K562 (cell line): ENCODE results near the gene SLC35E3. TPM values are rescaled to one million over a fixed set of nuclear protein-coding genes. Genes with fewer than 3 reads are reported as not detected.

ENCODE experiments used
- ATAC-seq: fragments of 200-7000 bp; cut with Tn5 transposase; 3 replicates; pipeline ENCODE4 v1.9.1; 2020; ENCODE audit warnings: moderate library complexity
- BruUV-seq: library from RNA; stranded (reverse); fragments of 400-500 nt; replicated peaks from 2 replicates; lab custom pipeline; 2021; lab: Mats Ljungman, UMichigan
- CTCF ChIA-PET: fragments of 300-600 bp; formaldehyde crosslinking; extraction: SDS; loops from one replicate; lab custom pipeline; 2021; ENCODE audit warnings: low intra/inter-chr PET ratio; lab: Yijun Ruan, JAX
- POLR2A ChIA-PET: fragments of 300-600, 350-650 bp; sonication (Branson Sonifier 250); formaldehyde crosslinking; extraction: SDS; loops from one replicate; lab custom pipeline; 2021; ENCODE audit warnings: antibody characterized with exemption, inconsistent platforms; lab: Yijun Ruan, JAX
- DNase-seq, 4 experiments: peaks; one replicate each; pipeline versions ENCODE4 v3.0.0 to v3.0.0-alpha.2; 2011 to 2018; ENCODE audit warnings: low spot score in 3 of 4, mixed read lengths in 3 of 4; ENCODE audit errors: extremely low read depth in 1 of 4
- FAIRE-seq: peaks from 2 replicates; lab custom pipeline; 2011; peaks lifted over from hg19 to GRCh38; lab: Jason Lieb, UNC
- H2AFZ ChIP-seq: 2 replicates; pipeline ENCODE4 v1.6.0; 2011; ENCODE audit warnings: low read depth, low read length, control low read depth, inconsistent platforms
- H3K27ac ChIP-seq: fragments of 200-600 bp; 3 replicates; pipeline ENCODE4 v1.8.0; 2011; ENCODE audit warnings: low read depth, mild to moderate bottlenecking, control low read depth, inconsistent platforms, low read length, moderate library complexity, mixed read lengths; ENCODE audit errors: extremely low read depth
- H3K27me3 ChIP-seq, 2 experiments: fragments of 300-600 bp in 1 of 2; 2 replicates in 1 of 2; 3 replicates in 1 of 2; pipeline versions ENCODE4 v1.6.0 to v1.8.0; 2011; ENCODE audit warnings: inconsistent platforms in 2 of 2, low read length in 2 of 2, mild to moderate bottlenecking in 1 of 2, mixed read lengths in 1 of 2, moderate library complexity in 1 of 2; ENCODE audit not compliant: control insufficient read depth in 2 of 2, insufficient read depth in 2 of 2
- H3K36me3 ChIP-seq: fragments of 300-600 bp; 3 replicates; pipeline ENCODE4 v1.8.0; 2011; ENCODE audit warnings: mild to moderate bottlenecking, low read length, inconsistent platforms; ENCODE audit not compliant: control insufficient read depth, insufficient read depth
- H3K4me1 ChIP-seq, 2 experiments: fragments of 200-600 bp in 1 of 2; replicated peaks in 1 of 2; 2 replicates in 1 of 2; 3 replicates in 1 of 2; pipeline versions ENCODE4 v1.5.1 to v1.8.0; 2011; ENCODE audit warnings: inconsistent platforms in 2 of 2, low read length in 2 of 2, mild to moderate bottlenecking in 1 of 2, mixed read lengths in 1 of 2, moderate library complexity in 1 of 2; ENCODE audit not compliant: control insufficient read depth in 2 of 2, insufficient read depth in 2 of 2
- H3K4me2 ChIP-seq: 2 replicates; pipeline ENCODE4 v1.6.1; 2011; ENCODE audit warnings: low read length, control low read depth, inconsistent platforms, mixed read lengths; ENCODE audit not compliant: insufficient read depth
- H3K4me3 ChIP-seq: fragments of 200-600 bp; sonication (generic), shearing (Covaris generic); 2 replicates; pipeline ENCODE4 v1.5.1; 2016; ENCODE audit warnings: control low read depth, inconsistent platforms
- H3K79me2 ChIP-seq: fragments of 200-600 bp; 3 replicates; pipeline ENCODE4 v1.8.0; 2011; ENCODE audit warnings: low read length, inconsistent platforms; ENCODE audit not compliant: control insufficient read depth, insufficient read depth
- H3K9ac ChIP-seq, 2 experiments: 2 replicates each; pipeline versions ENCODE4 v1.6.0 to v1.6.1; 2011; ENCODE audit warnings: low read depth in 2 of 2, low read length in 2 of 2, control low read depth in 1 of 2, inconsistent platforms in 1 of 2, mild to moderate bottlenecking in 1 of 2, mixed read lengths in 1 of 2; ENCODE audit not compliant: insufficient read depth in 1 of 2
- H3K9me1 ChIP-seq: one replicate; pipeline ENCODE4 v1.6.0; 2011; ENCODE audit warnings: inconsistent platforms, mild to moderate bottlenecking, low read length, moderate library complexity; ENCODE audit not compliant: control insufficient read depth, insufficient read depth
- H3K9me3 ChIP-seq: replicated peaks from 2 replicates; pipeline ENCODE4 v1.5.1; 2011; ENCODE audit warnings: low read depth, low read length, inconsistent platforms; ENCODE audit not compliant: control insufficient read depth, insufficient read depth
- H4K20me1 ChIP-seq: replicated peaks from 2 replicates; pipeline ENCODE4 v1.6.1; 2011; ENCODE audit warnings: low read length, inconsistent platforms, mixed read lengths; ENCODE audit not compliant: control insufficient read depth, insufficient read depth
- CHD2 ChIP-seq: IDR thresholded peaks from 2 replicates; pipeline ENCODE4 v1.6.1; 2011; ENCODE audit warnings: low read depth, low read length
- E2F6 ChIP-seq, 2 experiments: IDR thresholded peaks; 2 replicates each; pipeline ENCODE4 v1.6.1; 2011; ENCODE audit warnings: borderline replicate concordance in 1 of 2, control low read depth in 1 of 2, low read depth in 1 of 2, low read length in 1 of 2, mild to moderate bottlenecking in 1 of 2, mixed read lengths in 1 of 2, moderate library complexity in 1 of 2; ENCODE audit not compliant: insufficient read depth in 1 of 2, insufficient read length in 1 of 2, poor library complexity in 1 of 2, severe bottlenecking in 1 of 2; ENCODE audit errors: extremely low read depth in 1 of 2
- FUS ChIP-seq: fragments of 200-400 bp; formaldehyde crosslinking; optimal IDR thresholded peaks from 2 replicates; pipeline ENCODE3; 2017; ENCODE audit warnings: low read depth, low read length
- ILF3 ChIP-seq: fragments of 450-650 bp; IDR thresholded peaks from 2 replicates; pipeline ENCODE4 v1.6.1; 2018; ENCODE audit warnings: antibody characterized with exemption, mild to moderate bottlenecking, moderate library complexity, borderline replicate concordance
- TARDBP ChIP-seq: fragments of 450-650 bp; IDR thresholded peaks from 2 replicates; pipeline ENCODE4 v1.6.1; 2016
- ZBTB12 ChIP-seq: fragments of 250-450 bp; sonication (Bioruptor Pico); IDR thresholded peaks from 2 replicates; pipeline ENCODE4 v1.4.0; 2020
- ZC3H11A ChIP-seq: IDR thresholded peaks from 2 replicates; pipeline ENCODE4 v1.6.1; 2012; ENCODE audit warnings: low read depth, low read length, improper control_type of control experiment
- ZNF121 ChIP-seq: sonication (generic); formaldehyde crosslinking; conservative IDR thresholded peaks from 2 replicates; pipeline ENCODE4 v1.8.0; 2022; ENCODE audit warnings: missing genetic modification reagents
- ZNF764 ChIP-seq: fragments of 250-450 bp; sonication (Bioruptor Pico); IDR thresholded peaks from 2 replicates; pipeline ENCODE4 v1.4.0; 2020; ENCODE audit warnings: low read depth, mild to moderate bottlenecking, moderate library complexity
- ZNF830 ChIP-seq: fragments of 250-450 bp; sonication (Bioruptor Pico); IDR thresholded peaks from 2 replicates; pipeline ENCODE4 v1.5.0; 2021; ENCODE audit warnings: mild to moderate bottlenecking
- WGBS: fragments of 100-300 bp; shearing (Covaris generic); methylation state at CpG from one replicate; pipeline ENCODE4 v1.1.6; 2016; ENCODE audit warnings: low coverage, mixed read lengths; ENCODE audit not compliant: insufficient coverage; ENCODE audit errors: missing lambda C conversion rate; 5-methylcytosine and 5-hydroxymethylcytosine counted together
- in situ Hi-C: fragments of 300-500 bp; cut with MboI; formaldehyde crosslinking; loops from 4 replicates; pipeline ENCODE4 v1.15.0; 2018; ENCODE audit warnings: inconsistent platforms, mixed read lengths
- intact Hi-C: fragments of 100-400 bp; cut with micrococcal nuclease; formaldehyde crosslinking; loops from 2 replicates; pipeline ENCODE4 v1.14.2; 2022
- polyA plus RNA-seq, 8 experiments: library from polyadenylated mRNA; depleted of rRNA in 4 of 8; stranded (reverse) in 5 of 8; unstranded in 3 of 8; fragments of >200 nt; fragmentation: Nextera tagmentation in 2 of 8; fragmentation: Illumina TruSeq in 1 of 8; extraction: Ambion mirVana in 2 of 8; extraction: Trizol in 1 of 8; gene quantifications; 2 replicates each; pipeline versions ENCODE4 v1.2.1 to v1.2.3, GENCODE V29; 2011 to 2014; ENCODE audit warnings: inconsistent platforms in 1 of 8, missing spikeins in 1 of 8
- total RNA-seq, 7 experiments: library from RNA; depleted of rRNA in 6 of 7; stranded (reverse); fragments of >200 nt in 6 of 7; fragmentation: Illumina TruSeq in 2 of 7; extraction: Trizol in 2 of 7; gene quantifications; 2 replicates each; pipeline versions ENCODE4 v1.2.1 to v1.2.3, GENCODE V29; 2011 to 2021; ENCODE audit warnings: low replicate concordance in 1 of 7

SLC35E3 gene
- total and polyA plus RNA-seq, 9 of the 15 experiments (the other 6 are each of a cell fraction or from before 2014, with no cell fraction given), result 1.2 to 5.9 (median 3.8) TPM

GRCh38 chr12:68772714-68773113, 26.7 kb downstream of the SLC35E3 start:
- intact Hi-C loops, result no loop called here
- Histone ChIP-seq H3K4me3 (no peak overlapping the region), H3K27ac (no peak overlapping the region), H3K79me2 (no peaks in the 10 kb centered on the region), H3K4me1 (peaks cover 5 to 13% of the 10 kb centered on the region in 2 experiments; a peak in 4 of 5 replicates), H3K27me3 (no peaks in the 10 kb centered on the region), H3K4me2 (no peak overlapping the region), H4K20me1 (no peaks in the 10 kb centered on the region), H3K9ac (no peak overlapping the region), H3K9me3 (no peaks in the 10 kb centered on the region), H3K36me3 (no peaks in the 10 kb centered on the region), H2AFZ (no peak overlapping the region), H3K9me1 (no peaks in the 10 kb centered on the region)
- FAIRE-seq (no peak), ATAC-seq (no peak), DNase-seq (no peak)
- TF ChIP-seq ZNF830 (CRISPR knock-in tag), result no peak
- no peak for TF ChIP-seq FUS
- TF ChIP-seq TARDBP, result no peak
- TF ChIP-seq E2F6 (IDR thresholded peaks at IDR 0.05; ENCODE audit: borderline replicate concordance in 1 of 2, extremely low read depth in 1 of 2, insufficient read depth in 1 of 2, insufficient read length in 1 of 2, low read depth in 1 of 2, low read length in 1 of 2, poor library complexity in 1 of 2, severe bottlenecking in 1 of 2), result no peak
- no peak for TF ChIP-seq CHD2
- TF ChIP-seq ZBTB12 (CRISPR knock-in tag), result no peak
- no peak for TF ChIP-seq ZC3H11A
- TF ChIP-seq ZNF121, result no peak
- no peak for TF ChIP-seq ILF3
- no peak for TF ChIP-seq ZNF764 (CRISPR knock-in tag)
- ChIA-PET POLR2A (interaction anchor here (0.6 to 2.9 kb wide), 3 partner anchors 13 to 123 kb away, joined by 3 to 10 read pairs (median 4); no protein-coding TSS in a partner anchor), CTCF (no interaction called here)
- in situ Hi-C loops, result no loop called here
- whole genome bisulfite sequencing, result 84% methylated on average over 8 of the region's 8 CpGs
- no TSS peak for BruUV-seq
